T-cell (primary cell): ENCODE data around the gene HCAR1. TPM values are rescaled to one million over a fixed set of nuclear protein-coding genes. Genes with fewer than 3 reads are reported as not detected.

Experiments
- ATAC-seq, 4 experiments: fragments of 200-7000 bp in 3 of 4; fragments of 150-1000 bp in 1 of 4; cut with Tn5 transposase; replicated peaks in 1 of 4; 1 replicate in 3 of 4; 2 replicates in 1 of 4; pipeline ENCODE4 v1.10.0; 2021; ENCODE audit warnings: moderate library complexity in 3 of 4, mild to moderate bottlenecking in 2 of 4, moderate number of reproducible peaks in 1 of 4
- CTCF ChIA-PET, 2 donors: fragments of 300-600 bp; sonication (Branson Sonifier 250); formaldehyde crosslinking; loops; one replicate each; lab custom pipeline; 2022; ENCODE audit warnings: antibody characterized with exemption in 2 of 2; lab: Charles Lee
- POLR2A ChIA-PET, 2 donors: fragments of 300-600 bp; sonication (Branson Sonifier 250); formaldehyde crosslinking; loops; one replicate each; lab custom pipeline; 2022; ENCODE audit warnings: antibody characterized with exemption in 2 of 2; lab: Charles Lee
- DNase-seq, 35 experiments: peaks; one replicate each; pipeline versions ENCODE4 v3.0.0 to v3.0.0-alpha.2; 2013 to 2023
- H3K27ac ChIP-seq: one replicate; pipeline ENCODE4 v1.5.1; 2013; ENCODE audit warnings: low read length
- H3K27me3 ChIP-seq, 2 experiments: replicated peaks in 1 of 2; 1 replicate in 1 of 2; 2 replicates in 1 of 2; pipeline versions ENCODE4 v1.6.1 to v1.7.0; 2013; ENCODE audit warnings: low read length in 1 of 2, mixed read lengths in 1 of 2; ENCODE audit not compliant: control insufficient read depth in 2 of 2, insufficient read depth in 2 of 2; ENCODE audit errors: extremely low read depth in 1 of 2
- H3K36me3 ChIP-seq, 2 donors: 1 replicate in 1 of 2; 2 replicates in 1 of 2; pipeline versions ENCODE4 v1.6.1 to v1.7.0; 2013; ENCODE audit warnings: low read length in 1 of 2; ENCODE audit not compliant: control insufficient read depth in 2 of 2, insufficient read depth in 1 of 2; ENCODE audit errors: extremely low read depth in 1 of 2
- H3K4me1 ChIP-seq, 2 experiments: 1 replicate in 1 of 2; 2 replicates in 1 of 2; pipeline versions ENCODE4 v1.6.1 to v1.7.0; 2013; ENCODE audit warnings: low read length in 2 of 2, mixed read lengths in 1 of 2; ENCODE audit not compliant: insufficient read depth in 2 of 2, control insufficient read depth in 1 of 2; ENCODE audit errors: extremely low read depth in 1 of 2
- H3K4me3 ChIP-seq, 2 donors: 1 replicate in 1 of 2; 2 replicates in 1 of 2; pipeline versions ENCODE4 v1.5.1 to v1.7.0; 2013; ENCODE audit warnings: mild to moderate bottlenecking in 2 of 2, low read length in 1 of 2, moderate library complexity in 1 of 2; ENCODE audit not compliant: control insufficient read depth in 1 of 2; ENCODE audit errors: extremely low read depth in 1 of 2
- H3K9me3 ChIP-seq: 2 replicates; pipeline ENCODE4 v1.7.0; 2013
- H3K27ac Mint-ChIP-seq, 2 donors: one replicate each; pipeline ENCODE4 v1.8.0; 2020 to 2021; ENCODE audit warnings: mild to moderate bottlenecking in 2 of 2, mixed read lengths in 2 of 2
- H3K27me3 Mint-ChIP-seq, 2 donors: one replicate each; pipeline ENCODE4 v1.8.0; 2021 to 2022; ENCODE audit warnings: mixed read lengths in 2 of 2
- H3K36me3 Mint-ChIP-seq: one replicate; pipeline ENCODE4 v1.8.0; 2021; ENCODE audit warnings: mixed read lengths
- H3K4me1 Mint-ChIP-seq, 3 donors: one replicate each; pipeline ENCODE4 v1.8.0; 2020 to 2022; ENCODE audit warnings: mixed read lengths in 3 of 3, mild to moderate bottlenecking in 1 of 3
- H3K4me3 Mint-ChIP-seq, 3 donors: one replicate each; pipeline ENCODE4 v1.8.0; 2020 to 2022; ENCODE audit warnings: mild to moderate bottlenecking in 3 of 3, mixed read lengths in 3 of 3, moderate library complexity in 3 of 3
- H3K9me3 Mint-ChIP-seq, 3 donors: one replicate each; pipeline ENCODE4 v1.8.0; 2020 to 2022; ENCODE audit warnings: mixed read lengths in 3 of 3
- WGBS: methylation state at CpG from one replicate; pipeline ENCODE4 v1.1.5; 2013; ENCODE audit warnings: missing lambda C conversion rate; ENCODE audit not compliant: insufficient coverage; 5-methylcytosine and 5-hydroxymethylcytosine counted together
- total RNA-seq, 35 experiments: library from RNA in 6 of 35; stranded (reverse) in 6 of 35; fragments of 120-200 nt in 1 of 35; gene quantifications; one replicate each; pipeline versions ENCODE4 v1.2.1 to v1.2.4 and lab custom pipeline; 2013 to 2026

HCAR1 gene
- total RNA-seq, 5 donors from 2014 or later (not counting 1 experiment from before 2014, with no cell fraction given), result 0.06 to 0.19 TPM; not detected in 3

- ATAC-seq (no peak), DNase-seq (no peak)
- ChIA-PET CTCF (no interaction called here), POLR2A (no interaction called here)
- Mint-ChIP-seq H3K27me3 (no peaks in the 10 kb centered on the region), H3K4me3 (no peak overlapping the region), H3K27ac (no peak overlapping the region), H3K9me3 (no peaks in the 10 kb centered on the region), H3K4me1 (peaks cover 3 to 6% (median 4%) of the 10 kb centered on the region in 3 donors), H3K36me3 (no peaks in the 10 kb centered on the region)
- Histone ChIP-seq H3K4me1 (no peaks in the 10 kb centered on the region), H3K27me3 (peaks cover 0 to 3% of the 10 kb centered on the region in 2 experiments), H3K4me3 (no peak overlapping the region), H3K36me3 (no peaks in the 10 kb centered on the region), H3K9me3 (no peaks in the 10 kb centered on the region), H3K27ac (no peak overlapping the region)
- WGBS, result 92% methylated on average over 4 of the region's 7 CpGs
Observed at GRCh38 chr12:122738571-122738970, 7.9 kb upstream of the HCAR1 start.

GRCh38 chr12:122732611-122733010 is 2.0 kb upstream of the HCAR1 start:
- DNase-seq (no peak), ATAC-seq (no peak)
- no peak overlapping the region for H3K27ac ChIP-seq
- peaks cover 0 to 25% of the 10 kb centered on the region in 2 experiments for H3K27me3 ChIP-seq
- Mint-ChIP-seq H3K4me1 (peaks cover 35 to 41% (median 36%) of the 10 kb centered on the region in 3 donors), H3K9me3 (no peaks in the 10 kb centered on the region), H3K4me3 (peak overlapping the region in 1 of 3 donors; percentile 15), H3K36me3 (no peaks in the 10 kb centered on the region), H3K27me3 (peaks cover 0 to 9% of the 10 kb centered on the region in 2 donors), H3K27ac (peak overlapping the region in 1 of 2 donors; percentile 13)
- no peaks in the 10 kb centered on the region for H3K9me3 ChIP-seq
- H3K36me3 ChIP-seq, result no peaks in the 10 kb centered on the region
- ChIA-PET CTCF (interaction anchor here in 1 of 2 donors (0.8 kb wide), 1 partner anchor 1255 kb away, joined by 3 read pairs; no protein-coding TSS in a partner anchor), POLR2A (interaction anchor here in 1 of 2 donors (0.6 kb wide), 1 partner anchor 30 kb away, joined by 4 read pairs; no protein-coding TSS in a partner anchor)
- peaks cover 7 to 26% of the 10 kb centered on the region in 2 experiments for H3K4me1 ChIP-seq
- WGBS, result 93% methylated on average over 3 of the region's 4 CpGs
- H3K4me3 ChIP-seq, result no peak overlapping the region

- Mint-ChIP-seq H3K4me1 (peaks cover 35 to 41% (median 36%) of the 10 kb centered on the region in 3 donors), H3K4me3 (peak overlapping the region in 1 of 3 donors; percentile 15), H3K36me3 (no peaks in the 10 kb centered on the region), H3K27ac (peak overlapping the region in 1 of 2 donors; percentile 13), H3K9me3 (no peaks in the 10 kb centered on the region), H3K27me3 (peaks cover 0 to 9% of the 10 kb centered on the region in 2 donors)
- no peak for DNase-seq
- Histone ChIP-seq H3K4me3 (no peak overlapping the region), H3K27me3 (peaks cover 0 to 25% of the 10 kb centered on the region in 2 experiments), H3K27ac (no peak overlapping the region), H3K36me3 (no peaks in the 10 kb centered on the region), H3K4me1 (peaks cover 7 to 26% of the 10 kb centered on the region in 2 experiments), H3K9me3 (no peaks in the 10 kb centered on the region)
- CTCF ChIA-PET, result interaction anchor here in 1 of 2 donors (0.8 kb wide), 1 partner anchor 1255 kb away, joined by 3 read pairs; no protein-coding TSS in a partner anchor
- POLR2A ChIA-PET, result no interaction called here
- 0% methylated on average over 2 of the region's 3 CpGs for WGBS
- ATAC-seq, result peak in 3 of 4 experiments; percentile 26 to 58 (median 36)
Observed at GRCh38 chr12:122732170-122732569, 1.5 kb upstream of the HCAR1 start.

DNA sequence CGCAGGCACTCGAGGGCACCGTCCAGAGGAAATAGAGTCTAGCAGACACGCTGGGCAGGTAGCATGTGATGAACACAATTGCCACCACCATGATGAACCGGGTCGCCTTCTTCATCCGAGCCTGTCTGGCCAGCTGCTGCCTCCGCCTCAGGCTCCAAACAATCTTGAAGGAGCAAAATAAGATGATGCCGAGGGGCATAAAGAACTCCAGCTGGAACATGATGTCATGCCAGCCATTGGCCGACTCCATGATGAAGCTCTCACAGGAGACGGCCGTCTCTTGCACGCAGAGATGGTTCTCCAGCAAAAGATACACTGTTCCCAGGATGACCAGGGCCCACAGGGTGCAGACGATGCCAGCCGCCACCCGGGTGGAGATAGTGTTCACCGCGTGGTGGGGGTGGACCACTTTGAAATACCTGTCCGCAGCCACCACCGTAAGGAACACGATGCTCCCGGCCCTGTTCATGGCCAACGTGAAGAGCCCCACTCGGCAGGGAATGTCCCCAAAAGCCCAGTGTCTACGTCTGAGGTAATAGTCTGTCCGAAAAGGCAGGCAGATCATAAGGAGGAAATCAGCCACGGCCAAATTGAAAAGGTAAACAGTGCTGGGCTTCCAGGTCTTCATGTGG is 945 bp downstream of the HCAR1 start:
- Histone ChIP-seq H3K4me3 (no peak overlapping the region), H3K27me3 (peaks cover 0 to 25% of the 10 kb centered on the region in 2 experiments), H3K36me3 (no peaks in the 10 kb centered on the region), H3K9me3 (no peaks in the 10 kb centered on the region), H3K4me1 (peaks cover 7 to 26% of the 10 kb centered on the region in 2 experiments), H3K27ac (no peak overlapping the region)
- ATAC-seq, result no peak
- Mint-ChIP-seq H3K4me3 (peak overlapping the region in 2 of 3 donors; percentile 17 to 56), H3K4me1 (peaks cover 46 to 48% (median 47%) of the 10 kb centered on the region in 3 donors), H3K27ac (no peak overlapping the region), H3K9me3 (no peaks in the 10 kb centered on the region), H3K36me3 (no peaks in the 10 kb centered on the region), H3K27me3 (peaks cover 0 to 9% of the 10 kb centered on the region in 2 donors)
- no peak for DNase-seq
- ChIA-PET POLR2A (no interaction called here), CTCF (no interaction called here)
- WGBS, result 81% methylated on average over 27 of the region's 27 CpGs

DNA sequence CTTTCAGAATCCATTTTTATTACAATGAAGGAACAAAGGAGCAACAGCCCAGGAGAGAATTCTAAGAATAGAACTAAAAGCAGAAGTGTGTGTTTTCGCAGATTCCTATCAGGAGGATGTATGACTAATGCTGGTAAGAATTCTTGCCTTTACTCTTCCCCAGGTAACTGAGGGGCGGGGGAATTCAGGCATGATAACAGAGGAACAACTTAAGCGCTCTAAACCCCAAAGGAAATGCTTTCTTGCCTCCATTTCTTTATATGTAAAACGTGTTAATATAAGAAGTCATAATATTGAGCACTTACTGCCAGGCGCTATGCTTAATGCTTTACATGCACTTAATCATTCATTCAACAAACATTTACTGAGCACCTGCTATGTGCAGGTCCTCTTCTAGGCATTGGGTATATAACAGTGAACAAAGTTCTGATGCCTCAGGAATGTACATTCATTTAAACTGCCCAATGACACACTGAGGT is 4.5 kb downstream of the HCAR1 start:
- peak in 1 of 35 experiments; percentile 4 for DNase-seq
- WGBS, result no CpG with 5 or more reads among the region's 5 CpGs
- H3K4me1 Mint-ChIP-seq, result peaks cover 21 to 26% (median 22%) of the 10 kb centered on the region in 3 donors

DNA sequence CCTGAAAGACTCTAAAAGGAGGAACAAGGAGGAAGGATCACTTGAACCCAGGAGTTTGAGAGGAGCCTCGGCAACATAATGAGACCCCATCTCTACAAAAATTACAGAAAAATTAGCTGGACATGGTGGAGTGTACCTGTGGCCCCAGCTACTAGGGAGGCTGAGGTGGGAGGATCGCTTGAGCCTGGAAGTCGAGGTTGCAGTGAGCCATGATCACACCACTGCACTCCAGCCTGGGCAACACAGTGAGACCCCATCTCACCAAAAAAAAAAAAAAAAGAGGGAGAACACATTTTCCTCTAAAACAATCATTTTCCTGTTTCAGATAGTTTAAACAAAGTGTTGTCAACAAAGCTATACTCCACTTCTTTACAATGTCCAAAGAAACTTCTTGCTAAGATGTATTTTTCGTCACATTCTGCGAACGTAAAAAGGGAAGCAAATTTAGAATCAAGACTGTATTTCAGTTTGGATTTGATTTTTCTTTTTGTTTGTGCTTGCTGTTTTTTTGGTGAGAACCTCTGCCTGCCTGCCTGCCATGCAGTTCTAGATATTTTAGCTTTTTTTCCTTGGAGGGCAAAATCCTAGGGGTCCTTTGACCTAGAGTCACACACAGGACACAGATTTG is 5.1 kb downstream of the HCAR1 start:
- Histone ChIP-seq H3K36me3 (no peaks in the 10 kb centered on the region), H3K27ac (no peak overlapping the region), H3K9me3 (no peaks in the 10 kb centered on the region), H3K27me3 (peaks cover 0 to 17% of the 10 kb centered on the region in 2 experiments), H3K4me1 (peaks cover 0 to 9% of the 10 kb centered on the region in 2 experiments), H3K4me3 (no peak overlapping the region)
- POLR2A ChIA-PET, result interaction anchor here in 1 of 2 donors (0.6 kb wide), 1 partner anchor 143 kb away, joined by 6 read pairs; no protein-coding TSS in a partner anchor
- no peak for ATAC-seq
- no peaks in the 10 kb centered on the region for H3K36me3 Mint-ChIP-seq
- H3K4me3 Mint-ChIP-seq, result no peak overlapping the region
- H3K27me3 Mint-ChIP-seq, result peaks cover 0 to 15% of the 10 kb centered on the region in 2 donors
- WGBS, result 92% methylated on average over 2 of the region's 6 CpGs
- peaks cover 19 to 22% (median 21%) of the 10 kb centered on the region in 3 donors for H3K4me1 Mint-ChIP-seq
- peak overlapping the region; percentile 29 to 55 for H3K27ac Mint-ChIP-seq
- no peaks in the 10 kb centered on the region for H3K9me3 Mint-ChIP-seq
- CTCF ChIA-PET, result interaction anchor here in 1 of 2 donors (0.6 kb wide), 1 partner anchor 75 kb away, joined by 3 read pairs; no protein-coding TSS in a partner anchor
- no peak for DNase-seq

More for the DNA sequence above, 4.5 kb downstream of the HCAR1 start:
- Mint-ChIP-seq H3K27me3 (peaks cover 0 to 13% of the 10 kb centered on the region in 2 donors), H3K27ac (peak overlapping the region; percentile 29 to 55), H3K9me3 (no peaks in the 10 kb centered on the region), H3K4me3 (no peak overlapping the region), H3K36me3 (no peaks in the 10 kb centered on the region)
- peaks cover 0 to 12% of the 10 kb centered on the region in 2 experiments for H3K4me1 ChIP-seq
- ATAC-seq, result peak; percentile 32 to 70 (median 53)
- CTCF ChIA-PET, result interaction anchor here in 1 of 2 donors (0.6 kb wide), 1 partner anchor 76 kb away, joined by 3 read pairs; no protein-coding TSS in a partner anchor
- no peak overlapping the region for H3K27ac ChIP-seq
- no peaks in the 10 kb centered on the region for H3K36me3 ChIP-seq
- POLR2A ChIA-PET, result interaction anchor here in 1 of 2 donors (0.6 kb wide), 1 partner anchor 143 kb away, joined by 6 read pairs; no protein-coding TSS in a partner anchor
- H3K27me3 ChIP-seq, result peaks cover 0 to 20% of the 10 kb centered on the region in 2 experiments
- H3K9me3 ChIP-seq, result no peaks in the 10 kb centered on the region
- H3K4me3 ChIP-seq, result no peak overlapping the region
